Panc1 (cell line): ENCODE measurements around the gene SIGLEC15. TPM values are rescaled to one million over a fixed set of nuclear protein-coding genes. Genes with fewer than 3 reads are reported as not detected.

Experiments used
- ATAC-seq: fragments of 200-7000 bp; cut with Tn5 transposase; 2 replicates; pipeline ENCODE4 v1.9.1; 2020; ENCODE audit warnings: mild to moderate bottlenecking, moderate library complexity
- BruUV-seq: library from RNA; stranded (reverse); fragments of 400-500 nt; replicated peaks from 2 replicates; lab custom pipeline; 2021; lab: Mats Ljungman, UMichigan
- CTCF ChIA-PET: fragments of 300-600 bp; sonication (Branson Sonifier 250); formaldehyde crosslinking; loops from one replicate; lab custom pipeline; 2022; ENCODE audit warnings: antibody characterized with exemption; lab: Charles Lee
- POLR2A ChIA-PET: fragments of 300-600 bp; sonication (Branson Sonifier 250); formaldehyde crosslinking; loops from one replicate; lab custom pipeline; 2022; ENCODE audit warnings: antibody characterized with exemption; lab: Charles Lee
- DNase-seq: peaks from one replicate; pipeline ENCODE4 v3.0.0-alpha.2; 2010; ENCODE audit warnings: low read depth, low spot score
- H3K27ac ChIP-seq: 2 replicates; pipeline ENCODE4 v1.5.1; 2011; ENCODE audit warnings: mild to moderate bottlenecking, low read length, inconsistent platforms
- H3K27me3 ChIP-seq: fragments of 200-500 bp; sonication (Bioruptor generic); 2 replicates; pipeline ENCODE4 v1.6.0; 2014; ENCODE audit warnings: low read length, inconsistent platforms; ENCODE audit not compliant: control insufficient read depth, insufficient read depth
- H3K36me3 ChIP-seq: fragments of 200-500 bp; sonication (Bioruptor generic); 2 replicates; pipeline ENCODE4 v1.5.1; 2014; ENCODE audit warnings: inconsistent platforms, mild to moderate bottlenecking, low read length, moderate library complexity; ENCODE audit not compliant: control insufficient read depth, insufficient read depth
- H3K4me1 ChIP-seq: 2 replicates; pipeline ENCODE4 v1.5.1; 2011; ENCODE audit warnings: inconsistent platforms, mild to moderate bottlenecking, low read length, moderate library complexity; ENCODE audit not compliant: control insufficient read depth, insufficient read depth
- H3K4me3 ChIP-seq, 2 experiments: 2 replicates each; pipeline ENCODE4 v1.5.1; 2011 to 2012; ENCODE audit warnings: low read depth in 2 of 2, low read length in 2 of 2, mild to moderate bottlenecking in 2 of 2, inconsistent platforms in 1 of 2, moderate library complexity in 1 of 2
- H3K9me3 ChIP-seq: fragments of 200-500 bp; sonication (Bioruptor generic); 2 replicates; pipeline ENCODE4 v1.5.1; 2014; ENCODE audit warnings: low read depth, mild to moderate bottlenecking, inconsistent platforms, low read length, moderate library complexity; ENCODE audit not compliant: control insufficient read depth, insufficient read depth
- POLR2AphosphoS5 ChIP-seq: IDR thresholded peaks from 2 replicates; pipeline ENCODE4 v1.6.1; 2012; ENCODE audit warnings: mild to moderate bottlenecking, low read depth, low read length, moderate library complexity
- SIN3A ChIP-seq: IDR thresholded peaks from 2 replicates; pipeline ENCODE4 v1.6.1; 2012; ENCODE audit warnings: low read depth, mild to moderate bottlenecking, low read length, moderate library complexity, borderline replicate concordance; ENCODE audit not compliant: insufficient read depth
- TCF7L2 ChIP-seq: IDR thresholded peaks from 2 replicates; pipeline ENCODE4 v1.6.1; 2011; ENCODE audit warnings: mild to moderate bottlenecking, low read depth, low read length, inconsistent platforms
- in situ Hi-C: cut with HindIII; loops from 2 replicates; pipeline ENCODE4 v1.10.0; 2016; ENCODE audit warnings: low sequenced_read_pairs, low pct_unique_long_range_greater_than_20kb
- intact Hi-C: fragments of 100-400 bp; cut with micrococcal nuclease; formaldehyde crosslinking; loops from one replicate; pipeline ENCODE4 v1.10.0; 2022; ENCODE audit not compliant: unreplicated experiment
- total RNA-seq: library from RNA; stranded (reverse); gene quantifications from one replicate; pipeline ENCODE4 v1.2.1, GENCODE V29; 2021; ENCODE audit not compliant: unreplicated experiment
- TF ChIP-seq, protein P1 (sequence below), 2 experiments: IDR thresholded peaks; 2 replicates each; pipeline ENCODE4 v1.6.1; 2011 to 2012; ENCODE audit warnings: low read depth in 2 of 2, control low read depth in 1 of 2, low read length in 1 of 2, mild to moderate bottlenecking in 1 of 2, moderate library complexity in 1 of 2; ENCODE audit not compliant: insufficient read depth in 1 of 2
- TF ChIP-seq, protein P2 (sequence below): fragments of 450-650 bp; IDR thresholded peaks from 2 replicates; pipeline ENCODE4 v1.5.1; 2017; ENCODE audit warnings: mild to moderate bottlenecking

SIGLEC15 gene
- total RNA-seq, 1 experiment from 2014 or later = 0.23 TPM

DNA sequence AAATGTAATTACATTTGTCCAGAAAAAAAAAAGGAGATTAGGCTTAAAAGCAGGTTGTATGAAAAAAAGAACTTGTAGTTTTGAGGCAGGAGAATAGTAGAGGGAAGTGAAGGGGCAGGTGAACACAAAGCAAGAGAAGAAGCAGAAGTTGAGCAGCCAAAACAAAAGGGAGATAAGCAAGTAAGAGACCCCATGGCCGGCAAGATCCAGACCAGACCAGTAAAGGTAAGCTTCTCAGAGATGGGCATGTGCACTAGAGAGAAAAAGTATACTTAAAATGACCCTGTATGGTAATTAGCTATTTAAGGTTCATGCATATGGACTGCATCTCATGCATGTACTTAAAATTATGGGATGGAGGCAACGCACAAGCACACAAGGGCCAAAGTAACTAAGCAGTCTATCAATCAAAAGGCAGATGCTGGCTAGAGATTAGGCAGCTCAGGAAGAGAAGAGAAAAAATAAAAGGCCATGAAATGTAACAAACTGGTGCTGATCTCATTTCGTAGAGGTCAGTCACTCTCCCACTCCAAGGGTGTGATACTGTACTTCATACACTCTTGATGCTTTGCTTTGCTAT is 9.7 kb downstream of the SIGLEC15 start:
- Histone ChIP-seq H3K27ac (peak overlapping the region; percentile 34; the same call in 1 of the 2 replicates), H3K27me3 (no peaks in the 10 kb centered on the region), H3K4me1 (peaks cover 3% of the 10 kb centered on the region; the same call in 1 of the 2 replicates), H3K9me3 (no peaks in the 10 kb centered on the region), H3K36me3 (no peaks in the 10 kb centered on the region), H3K4me3 (no peak overlapping the region)
- BruUV-seq = no TSS peak
- DNase-seq = no peak
- TF ChIP-seq TCF7L2 (no peak), POLR2AphosphoS5 (no peak), SIN3A (no peak)
- TF ChIP-seq, protein P1, sequence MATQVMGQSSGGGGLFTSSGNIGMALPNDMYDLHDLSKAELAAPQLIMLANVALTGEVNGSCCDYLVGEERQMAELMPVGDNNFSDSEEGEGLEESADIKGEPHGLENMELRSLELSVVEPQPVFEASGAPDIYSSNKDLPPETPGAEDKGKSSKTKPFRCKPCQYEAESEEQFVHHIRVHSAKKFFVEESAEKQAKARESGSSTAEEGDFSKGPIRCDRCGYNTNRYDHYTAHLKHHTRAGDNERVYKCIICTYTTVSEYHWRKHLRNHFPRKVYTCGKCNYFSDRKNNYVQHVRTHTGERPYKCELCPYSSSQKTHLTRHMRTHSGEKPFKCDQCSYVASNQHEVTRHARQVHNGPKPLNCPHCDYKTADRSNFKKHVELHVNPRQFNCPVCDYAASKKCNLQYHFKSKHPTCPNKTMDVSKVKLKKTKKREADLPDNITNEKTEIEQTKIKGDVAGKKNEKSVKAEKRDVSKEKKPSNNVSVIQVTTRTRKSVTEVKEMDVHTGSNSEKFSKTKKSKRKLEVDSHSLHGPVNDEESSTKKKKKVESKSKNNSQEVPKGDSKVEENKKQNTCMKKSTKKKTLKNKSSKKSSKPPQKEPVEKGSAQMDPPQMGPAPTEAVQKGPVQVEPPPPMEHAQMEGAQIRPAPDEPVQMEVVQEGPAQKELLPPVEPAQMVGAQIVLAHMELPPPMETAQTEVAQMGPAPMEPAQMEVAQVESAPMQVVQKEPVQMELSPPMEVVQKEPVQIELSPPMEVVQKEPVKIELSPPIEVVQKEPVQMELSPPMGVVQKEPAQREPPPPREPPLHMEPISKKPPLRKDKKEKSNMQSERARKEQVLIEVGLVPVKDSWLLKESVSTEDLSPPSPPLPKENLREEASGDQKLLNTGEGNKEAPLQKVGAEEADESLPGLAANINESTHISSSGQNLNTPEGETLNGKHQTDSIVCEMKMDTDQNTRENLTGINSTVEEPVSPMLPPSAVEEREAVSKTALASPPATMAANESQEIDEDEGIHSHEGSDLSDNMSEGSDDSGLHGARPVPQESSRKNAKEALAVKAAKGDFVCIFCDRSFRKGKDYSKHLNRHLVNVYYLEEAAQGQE (IDR thresholded peaks at IDR 0.05; ENCODE audit: insufficient read depth in 1 of 2, low read depth in 2 of 2, low read length in 1 of 2) = no peak
- TF ChIP-seq, protein P2, sequence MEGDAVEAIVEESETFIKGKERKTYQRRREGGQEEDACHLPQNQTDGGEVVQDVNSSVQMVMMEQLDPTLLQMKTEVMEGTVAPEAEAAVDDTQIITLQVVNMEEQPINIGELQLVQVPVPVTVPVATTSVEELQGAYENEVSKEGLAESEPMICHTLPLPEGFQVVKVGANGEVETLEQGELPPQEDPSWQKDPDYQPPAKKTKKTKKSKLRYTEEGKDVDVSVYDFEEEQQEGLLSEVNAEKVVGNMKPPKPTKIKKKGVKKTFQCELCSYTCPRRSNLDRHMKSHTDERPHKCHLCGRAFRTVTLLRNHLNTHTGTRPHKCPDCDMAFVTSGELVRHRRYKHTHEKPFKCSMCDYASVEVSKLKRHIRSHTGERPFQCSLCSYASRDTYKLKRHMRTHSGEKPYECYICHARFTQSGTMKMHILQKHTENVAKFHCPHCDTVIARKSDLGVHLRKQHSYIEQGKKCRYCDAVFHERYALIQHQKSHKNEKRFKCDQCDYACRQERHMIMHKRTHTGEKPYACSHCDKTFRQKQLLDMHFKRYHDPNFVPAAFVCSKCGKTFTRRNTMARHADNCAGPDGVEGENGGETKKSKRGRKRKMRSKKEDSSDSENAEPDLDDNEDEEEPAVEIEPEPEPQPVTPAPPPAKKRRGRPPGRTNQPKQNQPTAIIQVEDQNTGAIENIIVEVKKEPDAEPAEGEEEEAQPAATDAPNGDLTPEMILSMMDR = no peak
- no peak for ATAC-seq
- intact Hi-C loops = loop anchor here (5.0 kb wide), 1 partner anchor 113 kb away; the partner anchor contains the start of gene SLC14A1
- CTCF ChIA-PET = no interaction called here
- POLR2A ChIA-PET = no interaction called here
- in situ Hi-C loops = no loop called here

DNA sequence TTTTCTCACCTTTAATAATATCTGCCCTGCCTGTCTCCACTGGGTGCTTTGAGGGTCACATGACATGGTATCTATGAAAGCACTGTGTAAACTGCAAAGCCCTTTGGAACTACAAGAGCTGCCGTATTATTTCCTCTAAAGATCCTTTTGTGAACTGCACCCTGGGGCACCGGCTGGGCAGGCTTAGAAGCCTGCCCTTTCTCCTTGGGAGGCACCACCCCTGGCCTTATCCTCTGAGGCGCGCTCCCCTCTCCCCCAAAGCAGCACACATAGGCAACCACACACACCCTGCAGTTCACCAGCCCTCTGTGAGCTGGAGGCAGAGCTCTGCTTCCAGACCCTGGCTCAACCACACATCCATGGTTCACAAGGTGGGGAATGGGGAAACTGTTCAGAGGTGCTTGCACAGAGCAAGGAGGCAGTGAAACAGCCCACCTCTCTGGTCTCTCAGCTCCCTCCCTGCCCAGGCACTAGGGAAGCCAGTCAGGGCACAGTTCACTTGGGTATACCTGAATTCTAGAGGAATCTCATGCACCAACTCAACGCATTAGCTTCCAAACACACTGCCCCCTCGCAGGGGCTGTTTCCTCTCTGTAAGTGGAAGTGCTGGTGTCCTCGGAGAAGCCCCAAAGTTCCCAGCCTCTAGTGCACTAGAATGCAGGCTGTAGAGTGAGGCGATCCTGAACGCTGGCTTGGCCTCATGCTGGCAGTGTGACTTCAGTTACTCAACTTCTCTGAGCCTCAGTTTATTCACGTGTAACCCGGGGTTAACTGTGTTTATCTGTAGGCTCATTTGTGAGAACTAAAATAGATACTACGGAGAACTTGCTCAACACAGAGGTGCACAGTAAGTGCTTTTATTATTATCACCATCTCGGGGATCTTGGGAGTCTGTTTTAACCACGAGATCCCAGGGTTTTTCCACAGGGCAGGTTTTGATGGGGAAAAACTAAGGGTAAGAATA is 11.0 kb downstream of the SIGLEC15 start:
- DNase-seq (no peak), ATAC-seq (no peak)
- Histone ChIP-seq H3K36me3 (no peaks in the 10 kb centered on the region), H3K4me3 (no peak overlapping the region), H3K9me3 (no peaks in the 10 kb centered on the region), H3K27me3 (no peaks in the 10 kb centered on the region), H3K4me1 (peaks cover 3% of the 10 kb centered on the region; the same call in 1 of the 2 replicates), H3K27ac (no peak overlapping the region)
- ChIA-PET CTCF (no interaction called here), POLR2A (interaction anchor here (0.6 to 0.8 kb wide), 2 partner anchors 61 to 853 kb away, joined by 4 to 6 read pairs; no protein-coding TSS in a partner anchor)
- TF ChIP-seq, protein P1 (IDR thresholded peaks at IDR 0.05; ENCODE audit: insufficient read depth in 1 of 2, low read depth in 2 of 2, low read length in 1 of 2) = no peak
- no peak for TF ChIP-seq POLR2AphosphoS5
- intact Hi-C loops (loop anchor here (5.0 kb wide), 1 partner anchor 114 kb away; the partner anchor contains the start of gene SLC14A1), in situ Hi-C loops (no loop called here)
- no TSS peak for BruUV-seq
